ENCODE data around the gene CENPK. TPM values are rescaled to one million over a fixed set of nuclear protein-coding genes. Genes with fewer than 3 reads are reported as not detected.

CENPK gene
- total RNA-seq, 2 experiments from 2014 or later, result 14.4 to 16.8 TPM

- Mint-ChIP-seq H3K9me3 (no peaks in the 10 kb centered on the region), H3K4me1 (ENCODE audit: low read depth) (no peaks in the 10 kb centered on the region), H3K36me3 (ENCODE audit: low read depth) (peaks cover 71% of the 10 kb centered on the region), H3K4me3 (no peak overlapping the region), H3K27me3 (no peaks in the 10 kb centered on the region), H3K27ac (no peak overlapping the region)
- Histone ChIP-seq H3K4me3 (ENCODE audit: low read length) (no peak overlapping the region), H3K27ac (ENCODE audit: low read depth in 1 of 2, low read length in 2 of 2) (no peak overlapping the region), H3K36me3 (ENCODE audit: insufficient read depth, low read length) (no peaks in the 10 kb centered on the region), H3K4me1 (ENCODE audit: insufficient read depth, low read length) (no peaks in the 10 kb centered on the region), H3K9me3 (ENCODE audit: control insufficient read depth in 1 of 2, insufficient read depth in 1 of 2, low read length in 2 of 2) (no peaks in the 10 kb centered on the region), H3K27me3 (ENCODE audit: control insufficient read depth in 1 of 2, insufficient read depth in 2 of 2, low read length in 2 of 2) (no peaks in the 10 kb centered on the region)
- DNase-seq (no peak), ATAC-seq (ENCODE audit: poor library complexity) (no peak)
- CTCF ChIA-PET, result no interaction called here
- TF ChIP-seq, protein P1, sequence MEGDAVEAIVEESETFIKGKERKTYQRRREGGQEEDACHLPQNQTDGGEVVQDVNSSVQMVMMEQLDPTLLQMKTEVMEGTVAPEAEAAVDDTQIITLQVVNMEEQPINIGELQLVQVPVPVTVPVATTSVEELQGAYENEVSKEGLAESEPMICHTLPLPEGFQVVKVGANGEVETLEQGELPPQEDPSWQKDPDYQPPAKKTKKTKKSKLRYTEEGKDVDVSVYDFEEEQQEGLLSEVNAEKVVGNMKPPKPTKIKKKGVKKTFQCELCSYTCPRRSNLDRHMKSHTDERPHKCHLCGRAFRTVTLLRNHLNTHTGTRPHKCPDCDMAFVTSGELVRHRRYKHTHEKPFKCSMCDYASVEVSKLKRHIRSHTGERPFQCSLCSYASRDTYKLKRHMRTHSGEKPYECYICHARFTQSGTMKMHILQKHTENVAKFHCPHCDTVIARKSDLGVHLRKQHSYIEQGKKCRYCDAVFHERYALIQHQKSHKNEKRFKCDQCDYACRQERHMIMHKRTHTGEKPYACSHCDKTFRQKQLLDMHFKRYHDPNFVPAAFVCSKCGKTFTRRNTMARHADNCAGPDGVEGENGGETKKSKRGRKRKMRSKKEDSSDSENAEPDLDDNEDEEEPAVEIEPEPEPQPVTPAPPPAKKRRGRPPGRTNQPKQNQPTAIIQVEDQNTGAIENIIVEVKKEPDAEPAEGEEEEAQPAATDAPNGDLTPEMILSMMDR (IDR thresholded peaks at IDR 0.05), result no peak
- POLR2A ChIA-PET, result no interaction called here
- intact Hi-C loops (cut with DNase I, micrococcal nuclease), result no loop called here
Measured at GRCh38 chr5:65539827-65540226, 23.1 kb downstream of the CENPK start.

DNA sequence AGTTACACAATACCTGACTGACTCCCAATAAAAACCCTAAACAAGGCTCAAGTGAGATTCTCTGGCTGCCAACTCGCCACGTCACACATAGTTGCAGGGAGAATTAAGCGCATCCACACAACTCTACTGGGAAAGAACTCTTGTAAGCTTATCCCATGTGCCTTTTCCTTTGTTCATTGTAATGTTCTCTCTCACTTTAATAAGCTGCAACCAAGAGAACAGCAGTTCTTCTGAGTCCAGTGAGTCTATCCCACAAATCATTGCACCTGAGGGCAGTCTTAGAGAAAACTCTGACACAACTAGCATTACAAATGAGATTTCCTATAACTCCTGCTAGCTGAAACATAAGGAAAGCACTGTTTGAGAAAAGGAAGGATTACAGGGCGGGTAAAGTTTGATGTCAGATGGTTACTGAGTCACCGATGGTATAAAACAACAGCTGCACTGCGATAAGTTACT is 27.4 kb downstream of the CENPK start:
- ChIA-PET POLR2A (interaction anchor here (1.0 kb wide), 1 partner anchor 27 kb away, joined by 4 read pairs; the partner anchor contains the start of genes CENPK and PPWD1), CTCF (no interaction called here)
- Histone ChIP-seq H3K27ac (ENCODE audit: low read depth in 1 of 2, low read length in 2 of 2) (no peak overlapping the region), H3K27me3 (ENCODE audit: control insufficient read depth in 1 of 2, insufficient read depth in 2 of 2, low read length in 2 of 2) (no peaks in the 10 kb centered on the region), H3K4me3 (ENCODE audit: low read length) (no peak overlapping the region), H3K4me1 (ENCODE audit: insufficient read depth, low read length) (no peaks in the 10 kb centered on the region), H3K36me3 (ENCODE audit: insufficient read depth, low read length) (no peaks in the 10 kb centered on the region), H3K9me3 (ENCODE audit: control insufficient read depth in 1 of 2, insufficient read depth in 1 of 2, low read length in 2 of 2) (no peaks in the 10 kb centered on the region)
- no peaks in the 10 kb centered on the region for H3K27me3 Mint-ChIP-seq
- ATAC-seq (ENCODE audit: poor library complexity) (no peak), DNase-seq (no peak)
- H3K36me3 Mint-ChIP-seq (ENCODE audit: low read depth), result peaks cover 31% of the 10 kb centered on the region
- intact Hi-C loops (cut with DNase I, micrococcal nuclease), result no loop called here
- TF ChIP-seq, protein P1 (IDR thresholded peaks at IDR 0.05), result no peak
- no peaks in the 10 kb centered on the region for H3K4me1 Mint-ChIP-seq (ENCODE audit: low read depth)
- no peak overlapping the region for H3K27ac Mint-ChIP-seq
- H3K4me3 Mint-ChIP-seq, result no peak overlapping the region
- H3K9me3 Mint-ChIP-seq, result no peaks in the 10 kb centered on the region

DNA sequence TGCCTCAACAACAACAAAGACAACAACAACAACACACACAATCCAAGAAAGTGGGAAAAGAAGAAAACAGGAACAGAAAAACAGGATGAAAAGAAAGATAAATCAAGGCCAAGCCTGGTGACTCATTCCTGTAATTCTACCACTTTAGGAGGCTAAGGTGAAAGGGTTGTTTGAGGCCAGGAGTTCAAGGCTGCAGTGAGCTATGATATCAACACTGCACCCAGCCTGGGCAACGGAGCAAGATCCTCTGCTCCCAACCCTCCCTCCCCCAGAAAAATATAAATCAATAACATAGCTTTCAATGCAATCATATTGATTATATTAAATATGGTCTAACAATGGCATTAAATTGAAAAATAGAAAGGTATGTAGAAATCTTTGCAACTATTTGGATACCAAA is 32.1 kb downstream of the CENPK start:
- no peaks in the 10 kb centered on the region for H3K4me1 Mint-ChIP-seq (ENCODE audit: low read depth)
- no peaks in the 10 kb centered on the region for H3K9me3 Mint-ChIP-seq
- no peak for ATAC-seq (ENCODE audit: poor library complexity)

More for the DNA sequence above, 32.1 kb downstream of the CENPK start:
- H3K27ac Mint-ChIP-seq, result no peak overlapping the region
- H3K27me3 Mint-ChIP-seq, result no peaks in the 10 kb centered on the region
- DNase-seq, result no peak
- ChIA-PET CTCF (no interaction called here), POLR2A (no interaction called here)
- H3K4me3 ChIP-seq (ENCODE audit: low read length), result no peak overlapping the region
- peaks cover 19% of the 10 kb centered on the region for H3K36me3 Mint-ChIP-seq (ENCODE audit: low read depth)
- TF ChIP-seq, protein P1 (IDR thresholded peaks at IDR 0.05), result no peak
- no peaks in the 10 kb centered on the region for H3K4me1 ChIP-seq (ENCODE audit: insufficient read depth, low read length)
- no peak overlapping the region for H3K4me3 Mint-ChIP-seq
- H3K27me3 ChIP-seq (ENCODE audit: control insufficient read depth in 1 of 2, insufficient read depth in 2 of 2, low read length in 2 of 2), result no peaks in the 10 kb centered on the region
- H3K27ac ChIP-seq (ENCODE audit: low read depth in 1 of 2, low read length in 2 of 2), result no peak overlapping the region
- no peaks in the 10 kb centered on the region for H3K36me3 ChIP-seq (ENCODE audit: insufficient read depth, low read length)
- H3K9me3 ChIP-seq (ENCODE audit: control insufficient read depth in 1 of 2, insufficient read depth in 1 of 2, low read length in 2 of 2), result no peaks in the 10 kb centered on the region
- intact Hi-C loops (cut with DNase I, micrococcal nuclease), result no loop called here
